GM10248 (cell line): ENCODE results near the gene RAD51AP2.
A peak's percentile ranks its signal among the peaks of the same experiment; 100 is the strongest.

Source experiments
- CTCF ChIA-PET: fragments of 300-600 bp; sonication (Branson Sonifier 250); formaldehyde crosslinking; extraction: SDS; loops from one replicate; lab custom pipeline; 2021; ENCODE audit warnings: antibody characterized with exemption; lab: Yijun Ruan, JAX
- POLR2A ChIA-PET: fragments of 350-650 bp; sonication (Branson Sonifier 250); formaldehyde crosslinking; extraction: SDS; loops from one replicate; lab custom pipeline; 2020; ENCODE audit warnings: antibody characterized with exemption; lab: Yijun Ruan, JAX
- DNase-seq: peaks from one replicate; pipeline ENCODE4 v3.0.0; 2012; ENCODE audit errors: extremely low spot score
- CTCF ChIP-seq: IDR thresholded peaks from 2 replicates; pipeline ENCODE4 v1.5.1; 2012; ENCODE audit warnings: mild to moderate bottlenecking, low read depth; ENCODE audit errors: extremely low read depth, missing control alignments, control extremely low read depth

Gene RAD51AP2

GRCh38 chr2:17475286-17475685 is 43.0 kb downstream of the RAD51AP2 start:
- DNase-seq, result no peak
- no peak for TF ChIP-seq CTCF
- CTCF ChIA-PET, result no interaction called here
- POLR2A ChIA-PET, result no interaction called here

- no peak for DNase-seq
- TF ChIP-seq CTCF, result no peak
- ChIA-PET POLR2A (no interaction called here), CTCF (interaction anchor here (3.2 kb wide), 1 partner anchor 198 kb away, joined by 26 read pairs; no protein-coding TSS in a partner anchor)
Measured at GRCh38 chr2:17471979-17472378, 46.3 kb downstream of the RAD51AP2 start.

GRCh38 chr2:17470855-17471641 is 47.2 kb downstream of the RAD51AP2 start:
- peak; percentile 5 for DNase-seq
- ChIA-PET POLR2A (no interaction called here), CTCF (interaction anchor here (0.8 to 3.2 kb wide), 8 partner anchors 9 to 386 kb away, joined by 3 to 26 read pairs (median 3); no protein-coding TSS in a partner anchor)
- TF ChIP-seq CTCF, result peak; percentile 19

GRCh38 chr2:17461087-17461475 is 57.2 kb downstream of the RAD51AP2 start:
- TF ChIP-seq CTCF, result no peak
- no peak for DNase-seq
- ChIA-PET POLR2A (no interaction called here), CTCF (no interaction called here)
